Endothelial cell of umbilical vein (primary cell): ENCODE measurements around the gene NANOGP8. TPM values are rescaled to one million over a fixed set of nuclear protein-coding genes. Genes with fewer than 3 reads are reported as not detected.

ENCODE experiments used
- BruUV-seq: library from RNA; stranded (reverse); fragments of 400-500 nt; replicated peaks from 2 replicates; lab custom pipeline; 2021; lab: Mats Ljungman, UMichigan
- CTCF ChIA-PET: fragments of 300-600, 350-600 bp; sonication (Branson Sonifier 250); formaldehyde crosslinking; loops from one replicate; lab custom pipeline; 2021; ENCODE audit warnings: antibody characterized with exemption, inconsistent platforms; lab: Charles Lee
- POLR2A ChIA-PET: fragments of 300-600, 350-600 bp; sonication (Branson Sonifier 250); formaldehyde crosslinking; loops from one replicate; lab custom pipeline; 2021; ENCODE audit warnings: antibody characterized with exemption, inconsistent platforms; lab: Charles Lee
- DNase-seq: peaks from one replicate; pipeline ENCODE4 v3.0.0-alpha.2; 2011; ENCODE audit warnings: low read depth, low spot score
- FAIRE-seq: peaks from 2 replicates; lab custom pipeline; 2011; peaks lifted over from hg19 to GRCh38; lab: Jason Lieb, UNC
- H2AFZ ChIP-seq: 2 replicates; pipeline ENCODE4 v1.6.0; 2012; ENCODE audit warnings: low read depth, low read length, control low read depth, inconsistent platforms
- H3K27ac ChIP-seq: 2 replicates; pipeline ENCODE4 v1.5.1; 2011; ENCODE audit warnings: low read depth, mild to moderate bottlenecking, control low read depth, low read length, moderate library complexity; ENCODE audit not compliant: insufficient read depth
- H3K27me3 ChIP-seq, 2 experiments: 2 replicates each; pipeline versions ENCODE4 v1.6.0 to v1.6.1; 2011; ENCODE audit warnings: low read length in 2 of 2, mixed read lengths in 1 of 2; ENCODE audit not compliant: control insufficient read depth in 2 of 2, insufficient read depth in 2 of 2
- H3K36me3 ChIP-seq, 2 experiments: 2 replicates in 1 of 2; 3 replicates in 1 of 2; pipeline ENCODE4 v1.5.1; 2011; ENCODE audit warnings: low read length in 2 of 2, mild to moderate bottlenecking in 1 of 2, moderate library complexity in 1 of 2; ENCODE audit not compliant: control insufficient read depth in 2 of 2, insufficient read depth in 2 of 2; ENCODE audit errors: extremely low read depth in 1 of 2
- H3K4me1 ChIP-seq: 3 replicates; pipeline ENCODE4 v1.5.1; 2011; ENCODE audit warnings: mild to moderate bottlenecking, low read length; ENCODE audit not compliant: control insufficient read depth, insufficient read depth; ENCODE audit errors: extremely low read depth
- H3K4me2 ChIP-seq: 2 replicates; pipeline ENCODE4 v1.6.1; 2011; ENCODE audit warnings: low read length, control low read depth, mixed read lengths; ENCODE audit not compliant: insufficient read depth
- H3K4me3 ChIP-seq, 3 experiments: fragments of 200-600 bp in 1 of 3; sonication (generic), shearing (Covaris generic) in 1 of 3; replicated peaks in 1 of 3; 2 replicates each; pipeline ENCODE4 v1.5.1; 2011 to 2016; ENCODE audit warnings: control low read depth in 3 of 3, low read length in 3 of 3, mild to moderate bottlenecking in 2 of 3, inconsistent platforms in 1 of 3, low read depth in 1 of 3, moderate library complexity in 1 of 3; ENCODE audit not compliant: insufficient read depth in 1 of 3
- H3K79me2 ChIP-seq: 2 replicates; pipeline ENCODE4 v1.6.0; 2012; ENCODE audit warnings: low read length, inconsistent platforms; ENCODE audit not compliant: control insufficient read depth, insufficient read depth
- H3K9ac ChIP-seq: replicated peaks from 2 replicates; pipeline ENCODE3; 2011; ENCODE audit warnings: low read length, control low read depth; ENCODE audit not compliant: insufficient read depth; ENCODE audit errors: extremely low read depth
- H3K9me1 ChIP-seq: replicated peaks from 3 replicates; pipeline ENCODE4 v1.6.0; 2011; ENCODE audit warnings: mild to moderate bottlenecking, low read length; ENCODE audit not compliant: control insufficient read depth, insufficient read depth; ENCODE audit errors: extremely low read depth
- H3K9me3 ChIP-seq: replicated peaks from 2 replicates; pipeline ENCODE4 v1.5.1; 2012; ENCODE audit warnings: low read length, inconsistent platforms; ENCODE audit not compliant: control insufficient read depth, insufficient read depth
- H4K20me1 ChIP-seq: replicated peaks from 2 replicates; pipeline ENCODE3; 2011; ENCODE audit warnings: mild to moderate bottlenecking, low read length; ENCODE audit not compliant: control insufficient read depth, insufficient read depth; ENCODE audit errors: extremely low read depth
- EZH2 ChIP-seq: IDR thresholded peaks from 2 replicates; pipeline ENCODE4 v1.6.1; 2012; ENCODE audit warnings: borderline replicate concordance, low read depth, mild to moderate bottlenecking, moderate library complexity, low read length, inconsistent platforms; ENCODE audit not compliant: severe bottlenecking
- FOS ChIP-seq: IDR thresholded peaks from 2 replicates; pipeline ENCODE4 v1.6.1; 2011; ENCODE audit warnings: mild to moderate bottlenecking, low read length, moderate library complexity, borderline replicate concordance; ENCODE audit not compliant: insufficient read depth
- GATA2 ChIP-seq: IDR thresholded peaks from 2 replicates; pipeline ENCODE4 v1.7.0; 2011; ENCODE audit warnings: low read depth, mild to moderate bottlenecking, moderate library complexity, mixed read lengths, low read length; ENCODE audit not compliant: insufficient read length, insufficient read depth
- JUN ChIP-seq: IDR thresholded peaks from 2 replicates; pipeline ENCODE4 v1.6.1; 2011; ENCODE audit warnings: borderline replicate concordance, low read depth; ENCODE audit not compliant: insufficient read length, insufficient read depth
- MYC ChIP-seq: IDR thresholded peaks from one replicate; pipeline ENCODE4 v1.6.1; 2011; ENCODE audit warnings: mild to moderate bottlenecking, low read depth, low read length
- POLR2A ChIP-seq: IDR thresholded peaks from 2 replicates; pipeline ENCODE4 v1.6.1; 2012; ENCODE audit warnings: low read depth, mild to moderate bottlenecking, control low read depth, low read length
- POLR2AphosphoS5 ChIP-seq: IDR thresholded peaks from 2 replicates; pipeline ENCODE4 v1.6.1; 2012; ENCODE audit warnings: low read depth, mild to moderate bottlenecking, control low read depth, low read length, moderate library complexity; ENCODE audit not compliant: insufficient read depth
- dilution Hi-C: fragments of 300-500 bp; cut with MboI; formaldehyde crosslinking; loops from one replicate; pipeline ENCODE4 v1.15.0; 2019; ENCODE audit warnings: low sequenced_read_pairs; ENCODE audit not compliant: extremely low pct_ligation_motif_present
- intact Hi-C: fragments of 100-400 bp; cut with micrococcal nuclease; formaldehyde crosslinking; loops from one replicate; pipeline ENCODE4 v1.10.0; 2022
- polyA plus RNA-seq, 4 experiments: library from polyadenylated mRNA; depleted of rRNA in 3 of 4; stranded (reverse) in 3 of 4; unstranded in 1 of 4; fragments of >200 nt; gene quantifications; 2 replicates each; pipeline versions ENCODE4 v1.2.1 to v1.2.3, GENCODE V29; 2011 to 2012; ENCODE audit warnings: missing spikeins in 1 of 4
- total RNA-seq: library from RNA; stranded (reverse); gene quantifications from 2 replicates; pipeline ENCODE4 v1.2.3, GENCODE V29; 2021
- TF ChIP-seq, protein P1 (sequence below), 2 donors: IDR thresholded peaks; 1 replicate in 1 of 2; 2 replicates in 1 of 2; pipeline ENCODE4 v1.5.1; 2011; ENCODE audit warnings: low read length in 2 of 2, mild to moderate bottlenecking in 2 of 2, moderate library complexity in 2 of 2, control low read depth in 1 of 2, inconsistent platforms in 1 of 2, low read depth in 1 of 2; ENCODE audit not compliant: insufficient read depth in 1 of 2; ENCODE audit errors: extremely low read depth in 1 of 2
- TF ChIP-seq, protein P2 (sequence below): IDR thresholded peaks from 2 replicates; pipeline ENCODE4 v1.6.1; 2011; ENCODE audit not compliant: insufficient read depth, insufficient read length

NANOGP8 gene
- total and polyA plus RNA-seq, 2 donors (not counting 3 experiments of a cell fraction or from before 2014, with no cell fraction given) = not detected

GRCh38 chr15:35108453-35108852, 23.4 kb upstream of the NANOGP8 start:
- Histone ChIP-seq H3K4me2 (no peak overlapping the region), H3K79me2 (no peaks in the 10 kb centered on the region), H3K27me3 (peaks cover 0 to 2% of the 10 kb centered on the region in 2 experiments), H3K4me3 (no peak overlapping the region), H3K9ac (no peak overlapping the region), H3K9me3 (no peaks in the 10 kb centered on the region), H3K36me3 (no peaks in the 10 kb centered on the region), H3K27ac (no peak overlapping the region), H3K4me1 (no peaks in the 10 kb centered on the region), H2AFZ (no peak overlapping the region), H4K20me1 (no peaks in the 10 kb centered on the region), H3K9me1 (no peaks in the 10 kb centered on the region)
- no peak for DNase-seq
- dilution Hi-C loops (no loop called here), intact Hi-C loops (no loop called here)
- TF ChIP-seq, protein P1, sequence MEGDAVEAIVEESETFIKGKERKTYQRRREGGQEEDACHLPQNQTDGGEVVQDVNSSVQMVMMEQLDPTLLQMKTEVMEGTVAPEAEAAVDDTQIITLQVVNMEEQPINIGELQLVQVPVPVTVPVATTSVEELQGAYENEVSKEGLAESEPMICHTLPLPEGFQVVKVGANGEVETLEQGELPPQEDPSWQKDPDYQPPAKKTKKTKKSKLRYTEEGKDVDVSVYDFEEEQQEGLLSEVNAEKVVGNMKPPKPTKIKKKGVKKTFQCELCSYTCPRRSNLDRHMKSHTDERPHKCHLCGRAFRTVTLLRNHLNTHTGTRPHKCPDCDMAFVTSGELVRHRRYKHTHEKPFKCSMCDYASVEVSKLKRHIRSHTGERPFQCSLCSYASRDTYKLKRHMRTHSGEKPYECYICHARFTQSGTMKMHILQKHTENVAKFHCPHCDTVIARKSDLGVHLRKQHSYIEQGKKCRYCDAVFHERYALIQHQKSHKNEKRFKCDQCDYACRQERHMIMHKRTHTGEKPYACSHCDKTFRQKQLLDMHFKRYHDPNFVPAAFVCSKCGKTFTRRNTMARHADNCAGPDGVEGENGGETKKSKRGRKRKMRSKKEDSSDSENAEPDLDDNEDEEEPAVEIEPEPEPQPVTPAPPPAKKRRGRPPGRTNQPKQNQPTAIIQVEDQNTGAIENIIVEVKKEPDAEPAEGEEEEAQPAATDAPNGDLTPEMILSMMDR (IDR thresholded peaks at IDR 0.05; ENCODE audit: extremely low read depth in 1 of 2, insufficient read depth in 1 of 2, low read depth in 1 of 2, low read length in 2 of 2) = no peak
- TF ChIP-seq GATA2 = no peak
- TF ChIP-seq JUN = no peak
- no peak for TF ChIP-seq FOS
- no peak for TF ChIP-seq POLR2AphosphoS5
- no peak for TF ChIP-seq EZH2
- TF ChIP-seq MYC = no peak
- TF ChIP-seq, protein P2, sequence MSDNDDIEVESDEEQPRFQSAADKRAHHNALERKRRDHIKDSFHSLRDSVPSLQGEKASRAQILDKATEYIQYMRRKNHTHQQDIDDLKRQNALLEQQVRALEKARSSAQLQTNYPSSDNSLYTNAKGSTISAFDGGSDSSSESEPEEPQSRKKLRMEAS = no peak
- no peak for TF ChIP-seq POLR2A
- no TSS peak for BruUV-seq
- FAIRE-seq = no peak
- ChIA-PET POLR2A (no interaction called here), CTCF (no interaction called here)
